Measurements from ENCODE around the gene EREG. TPM values are rescaled to one million over a fixed set of nuclear protein-coding genes. Genes with fewer than 3 reads are reported as not detected.

EREG gene
- total RNA-seq, 4 donors from 2014 or later = 2.4 to 7.8 (median 4.8) TPM

GRCh38 chr4:74377714-74378113 lies 12.8 kb downstream of the EREG start:
- 53 to 54% methylated on average over 4 to 5 of the region's 5 CpGs for WGBS, 2 donors (ENCODE audit: low coverage in 1 of 2)
- Histone ChIP-seq H3K4me1 (peaks cover 0 to 30% (median 0%) of the 10 kb centered on the region in 3 donors), H3K27me3 (no peaks in the 10 kb centered on the region), H3K27ac (peak overlapping the region in 1 of 4 donors; percentile 8), H3K36me3 (no peaks in the 10 kb centered on the region), H3K9me3 (no peaks in the 10 kb centered on the region), H3K4me3 (no peak overlapping the region)
- no peak for ATAC-seq
- TF ChIP-seq POLR2A (IDR thresholded peaks at IDR 0.05) (no peak), POLR2AphosphoS5 (IDR thresholded peaks at IDR 0.05) (no peak), EP300 (IDR thresholded peaks at IDR 0.05) (no peak)

DNA sequence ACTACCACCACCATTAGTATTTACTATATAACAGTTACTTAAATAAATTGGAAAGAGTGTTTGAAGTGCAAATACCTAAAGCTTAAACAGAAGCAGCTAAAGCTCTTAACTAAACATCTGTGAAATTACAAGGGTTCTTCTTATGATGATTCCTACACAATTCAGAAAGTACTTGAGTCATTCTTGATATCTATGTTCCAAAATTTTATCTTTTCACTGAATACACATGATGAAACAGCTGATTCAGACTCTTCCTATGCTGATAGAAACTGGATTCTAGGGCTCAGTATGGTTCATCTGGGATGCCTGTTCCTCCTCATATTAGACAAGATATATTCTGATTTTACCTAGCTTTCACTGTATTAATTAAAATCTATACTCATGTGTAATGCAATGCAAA lies 13.6 kb downstream of the EREG start:
- ATAC-seq = no peak
- Histone ChIP-seq H3K27me3 (no peaks in the 10 kb centered on the region), H3K27ac (no peak overlapping the region), H3K4me1 (peaks cover 0 to 30% (median 0%) of the 10 kb centered on the region in 3 donors), H3K36me3 (no peaks in the 10 kb centered on the region), H3K4me3 (no peak overlapping the region), H3K9me3 (no peaks in the 10 kb centered on the region)
- TF ChIP-seq POLR2AphosphoS5 (IDR thresholded peaks at IDR 0.05) (no peak), CTCF (IDR thresholded peaks at IDR 0.05) (no peak), POLR2A (IDR thresholded peaks at IDR 0.05) (no peak), EP300 (IDR thresholded peaks at IDR 0.05) (no peak)

DNA sequence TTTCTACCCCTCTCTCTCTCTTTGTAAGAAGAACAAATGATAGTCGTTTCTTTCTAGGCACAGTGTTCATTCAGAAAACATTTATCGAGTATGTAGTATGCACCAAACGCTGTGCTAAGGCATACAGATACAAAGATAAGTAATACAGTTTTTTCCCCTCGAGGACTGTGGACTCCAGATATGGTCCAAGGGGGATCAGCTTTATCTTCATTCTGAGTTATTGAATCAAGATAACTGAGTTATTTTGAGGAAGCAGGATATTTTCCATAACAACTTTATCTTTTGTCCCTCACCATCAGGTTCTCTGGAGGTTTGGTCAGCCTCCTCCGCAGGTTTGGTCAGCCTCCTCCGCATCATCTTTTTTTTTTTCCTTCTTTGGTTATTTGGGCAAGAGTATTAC lies 15.0 kb downstream of the EREG start:
- no peaks in the 10 kb centered on the region for H3K27me3 ChIP-seq
- H3K27ac ChIP-seq = no peak overlapping the region
- 75 to 92% methylated on average over 6 of the region's 6 CpGs for WGBS, 2 donors (ENCODE audit: low coverage in 1 of 2)
- no peak for ATAC-seq
- no peak for TF ChIP-seq EP300 (IDR thresholded peaks at IDR 0.05)
- H3K4me1 ChIP-seq = peaks cover 0 to 30% (median 0%) of the 10 kb centered on the region in 3 donors
- no peaks in the 10 kb centered on the region for H3K36me3 ChIP-seq
- H3K9me3 ChIP-seq = no peaks in the 10 kb centered on the region
- H3K4me3 ChIP-seq = no peak overlapping the region

GRCh38 chr4:74385386-74385785 lies 20.4 kb downstream of the EREG start:
- ATAC-seq = no peak
- Histone ChIP-seq H3K9me3 (no peaks in the 10 kb centered on the region), H3K27me3 (no peaks in the 10 kb centered on the region), H3K27ac (no peak overlapping the region), H3K4me1 (peaks cover 0 to 5% (median 0%) of the 10 kb centered on the region in 3 donors), H3K4me3 (no peak overlapping the region), H3K36me3 (peaks cover 0 to 5% of the 10 kb centered on the region in 2 donors)
- 50 to 100% methylated on average over 1 of the region's 1 CpG for WGBS, 2 donors (ENCODE audit: low coverage in 1 of 2)
- no peak for TF ChIP-seq EP300 (IDR thresholded peaks at IDR 0.05)
- TF ChIP-seq POLR2A (IDR thresholded peaks at IDR 0.05) = no peak
- TF ChIP-seq CTCF (IDR thresholded peaks at IDR 0.05) = no peak
- TF ChIP-seq POLR2AphosphoS5 (IDR thresholded peaks at IDR 0.05) = no peak

DNA sequence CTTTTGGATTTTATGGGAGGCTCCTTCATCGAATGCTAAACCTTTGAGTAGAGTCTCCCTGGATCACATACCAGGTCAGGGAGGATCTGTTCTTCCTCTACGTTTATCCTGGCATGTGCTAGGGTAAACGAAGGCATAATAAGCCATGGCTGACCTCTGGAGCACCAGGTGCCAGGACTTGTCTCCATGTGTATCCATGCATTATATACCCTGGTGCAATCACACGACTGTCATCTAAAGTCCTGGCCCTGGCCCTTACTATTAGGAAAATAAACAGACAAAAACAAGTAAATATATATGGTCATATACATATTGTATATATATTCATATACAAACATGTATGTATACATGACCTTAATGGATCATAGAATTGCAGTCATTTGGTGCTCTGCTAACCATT lies 21.2 kb downstream of the EREG start:
- H3K27me3 ChIP-seq = no peaks in the 10 kb centered on the region
- no peak overlapping the region for H3K27ac ChIP-seq
- peaks cover 0 to 5% (median 0%) of the 10 kb centered on the region in 3 donors for H3K4me1 ChIP-seq
- H3K9me3 ChIP-seq = no peaks in the 10 kb centered on the region
- peaks cover 0 to 5% of the 10 kb centered on the region in 2 donors for H3K36me3 ChIP-seq
- H3K4me3 ChIP-seq = no peak overlapping the region
- WGBS, 2 donors (ENCODE audit: low coverage in 1 of 2) = 23 to 25% methylated on average over 4 of the region's 4 CpGs
- TF ChIP-seq POLR2AphosphoS5 (IDR thresholded peaks at IDR 0.05) = no peak
- no peak for ATAC-seq

DNA sequence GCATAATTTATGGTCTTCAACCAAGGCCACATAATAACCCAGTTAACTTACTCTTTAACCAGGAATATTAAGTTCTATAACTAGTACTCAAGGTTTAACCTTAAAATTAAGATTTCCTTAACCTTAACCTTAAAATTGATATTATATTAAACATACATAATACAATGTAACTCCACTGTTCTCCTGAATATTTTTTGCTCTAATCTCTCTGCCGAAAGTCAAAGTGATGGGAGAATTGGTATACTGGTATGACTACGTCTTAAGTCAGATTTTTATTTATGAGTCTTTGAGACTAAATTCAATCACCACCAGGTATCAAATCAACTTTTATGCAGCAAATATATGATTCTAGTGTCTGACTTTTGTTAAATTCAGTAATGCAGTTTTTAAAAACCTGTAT lies 22.8 kb downstream of the EREG start:
- Histone ChIP-seq H3K36me3 (peaks cover 0 to 5% of the 10 kb centered on the region in 2 donors), H3K27ac (no peak overlapping the region), H3K4me3 (no peak overlapping the region), H3K27me3 (no peaks in the 10 kb centered on the region), H3K9me3 (no peaks in the 10 kb centered on the region), H3K4me1 (peaks cover 0 to 5% (median 0%) of the 10 kb centered on the region in 3 donors)
- WGBS, 2 donors (ENCODE audit: low coverage in 1 of 2) = 82 to 92% methylated on average over 2 of the region's 2 CpGs
- no peak for ATAC-seq
- TF ChIP-seq CTCF (IDR thresholded peaks at IDR 0.05) (no peak), POLR2A (IDR thresholded peaks at IDR 0.05) (no peak), POLR2AphosphoS5 (IDR thresholded peaks at IDR 0.05) (no peak), EP300 (IDR thresholded peaks at IDR 0.05) (no peak)

All from gastroesophageal sphincter (tissue), 4 donors.